Lower leg skin (tissue), 3 donors: ENCODE data around the gene SLC35A4.

Experiments used
- CTCF ChIP-seq, 3 donors: fragments of 450-650 bp; IDR thresholded peaks; one replicate each; pipeline ENCODE4 v1.5.1; 2016; ENCODE audit warnings: antibody characterized with exemption in 3 of 3, mild to moderate bottlenecking in 3 of 3, moderate library complexity in 2 of 3
- POLR2A ChIP-seq, 2 donors: fragments of 450-650 bp; IDR thresholded peaks; one replicate each; pipeline ENCODE4 v1.6.1; 2016 to 2017; ENCODE audit warnings: antibody characterized with exemption in 2 of 2, mild to moderate bottlenecking in 1 of 2, moderate library complexity in 1 of 2

- TF ChIP-seq CTCF (IDR thresholded peaks at IDR 0.05) = no peak
- no peak for TF ChIP-seq POLR2A (IDR thresholded peaks at IDR 0.05)
Observed at GRCh38 chr5:140605879-140606278, 41.3 kb downstream of the SLC35A4 start.
